Keratinocyte (primary cell): ENCODE data around the gene SLC2A11. TPM values are rescaled to one million over a fixed set of nuclear protein-coding genes. Genes with fewer than 3 reads are reported as not detected.

Source experiments
- DNase-seq: peaks from one replicate; pipeline ENCODE4 v3.0.0-alpha.2; 2011; ENCODE audit warnings: low read depth, missing footprints, low spot score
- FAIRE-seq: peaks from 2 replicates; lab custom pipeline; 2011; peaks lifted over from hg19 to GRCh38; lab: Jason Lieb, UNC
- H2AFZ ChIP-seq: 2 replicates; pipeline ENCODE4 v1.6.0; 2012; ENCODE audit warnings: low read length, control low read depth, inconsistent platforms; ENCODE audit not compliant: control insufficient read depth
- H3K27ac ChIP-seq: 2 replicates; pipeline ENCODE4 v1.5.1; 2011; ENCODE audit warnings: low read length; ENCODE audit not compliant: control insufficient read depth, insufficient read depth
- H3K27me3 ChIP-seq: 3 replicates; pipeline ENCODE4 v1.6.0; 2011; ENCODE audit warnings: low read length; ENCODE audit not compliant: control insufficient read depth, insufficient read depth; ENCODE audit errors: extremely low read depth
- H3K36me3 ChIP-seq, 2 experiments: 2 replicates in 1 of 2; 3 replicates in 1 of 2; pipeline ENCODE4 v1.5.1; 2011; ENCODE audit warnings: low read length in 2 of 2, mild to moderate bottlenecking in 1 of 2; ENCODE audit not compliant: control insufficient read depth in 2 of 2, insufficient read depth in 2 of 2; ENCODE audit errors: extremely low read depth in 1 of 2
- H3K4me1 ChIP-seq: 3 replicates; pipeline ENCODE4 v1.5.1; 2011; ENCODE audit warnings: low read length; ENCODE audit not compliant: control insufficient read depth, insufficient read depth; ENCODE audit errors: extremely low read depth
- H3K4me2 ChIP-seq: 3 replicates; pipeline ENCODE4 v1.6.0; 2011; ENCODE audit warnings: low read depth, low read length; ENCODE audit not compliant: control insufficient read depth, insufficient read depth; ENCODE audit errors: extremely low read depth
- H3K4me3 ChIP-seq, 3 experiments: fragments of 200-600 bp in 1 of 3; sonication (generic) in 1 of 3; 2 replicates in 2 of 3; 3 replicates in 1 of 3; pipeline ENCODE4 v1.5.1; 2011 to 2016; ENCODE audit warnings: low read length in 3 of 3, mild to moderate bottlenecking in 3 of 3, control low read depth in 2 of 3, inconsistent platforms in 1 of 3, low read depth in 1 of 3, mixed read lengths in 1 of 3, mixed run types in 1 of 3, moderate library complexity in 1 of 3; ENCODE audit not compliant: control insufficient read depth in 2 of 3, insufficient read depth in 2 of 3; ENCODE audit errors: extremely low read depth in 1 of 3
- H3K79me2 ChIP-seq: 2 replicates; pipeline ENCODE4 v1.6.0; 2012; ENCODE audit warnings: low read length; ENCODE audit not compliant: control insufficient read depth, insufficient read depth
- H3K9ac ChIP-seq: 3 replicates; pipeline ENCODE4 v1.6.0; 2011; ENCODE audit warnings: low read length; ENCODE audit not compliant: control insufficient read depth, insufficient read depth; ENCODE audit errors: extremely low read depth
- H3K9me1 ChIP-seq: 3 replicates; pipeline ENCODE4 v1.6.0; 2011; ENCODE audit warnings: low read length; ENCODE audit not compliant: control insufficient read depth, insufficient read depth; ENCODE audit errors: extremely low read depth
- H3K9me3 ChIP-seq: 2 replicates; pipeline ENCODE4 v1.5.1; 2012; ENCODE audit warnings: low read depth, low read length; ENCODE audit not compliant: control insufficient read depth
- H4K20me1 ChIP-seq: 3 replicates; pipeline ENCODE4 v1.6.0; 2011; ENCODE audit warnings: low read length; ENCODE audit not compliant: control insufficient read depth, insufficient read depth; ENCODE audit errors: extremely low read depth
- CTCF ChIP-seq, 3 experiments: IDR thresholded peaks in 1 of 3; conservative IDR thresholded peaks in 1 of 3; optimal IDR thresholded peaks in 1 of 3; 2 replicates in 2 of 3; 3 replicates in 1 of 3; pipeline versions ENCODE3 to v1.5.1; 2011; ENCODE audit warnings: low read length in 3 of 3, mild to moderate bottlenecking in 3 of 3, moderate library complexity in 2 of 3, control low read depth in 1 of 3, inconsistent platforms in 1 of 3; ENCODE audit not compliant: insufficient read depth in 2 of 3; ENCODE audit errors: extremely low read depth in 1 of 3
- EZH2 ChIP-seq: IDR thresholded peaks from one replicate; pipeline ENCODE4 v1.6.1; 2012; ENCODE audit warnings: inconsistent platforms, mild to moderate bottlenecking, low read length, moderate library complexity
- dilution Hi-C: fragments of 300-500 bp; cut with MboI; formaldehyde crosslinking; loops from one replicate; pipeline ENCODE4 v1.7.0; 2020; ENCODE audit warnings: low sequenced_read_pairs; ENCODE audit not compliant: extremely low pct_ligation_motif_present
- polyA plus RNA-seq, 5 experiments: library from polyadenylated mRNA; depleted of rRNA in 3 of 5; stranded (reverse) in 3 of 5; stranded (forward) in 1 of 5; unstranded in 1 of 5; fragments of >200 nt; gene quantifications; 1 replicate in 1 of 5; 2 replicates in 3 of 5; 3 replicates in 1 of 5; pipeline versions ENCODE4 v1.2.1 to v1.2.3, GENCODE V29; 2011 to 2012; ENCODE audit warnings: missing spikeins in 2 of 5, low read depth in 1 of 5, low replicate concordance in 1 of 5

SLC2A11 gene
- polyA plus RNA-seq, 1 donor (not counting 4 experiments of a cell fraction or from before 2014, with no cell fraction given), result 6.0 TPM

- dilution Hi-C loops, result no loop called here
- TF ChIP-seq EZH2 (no peak), CTCF (optimal IDR thresholded peaks at IDR 0.05 in 1 of 3, IDR thresholded peaks at IDR 0.05 in 1 of 3, conservative IDR thresholded peaks at IDR 0.05 in 1 of 3; ENCODE audit: extremely low read depth in 1 of 3, insufficient read depth in 2 of 3, low read length in 3 of 3) (no peak)
Observed at GRCh38 chr22:23874871-23875270, 17.2 kb downstream of the SLC2A11 start.

GRCh38 chr22:23875801-23876200, 18.1 kb downstream of the SLC2A11 start:
- Histone ChIP-seq H3K79me2 (no peaks in the 10 kb centered on the region), H3K4me2 (no peak overlapping the region), H3K27me3 (no peaks in the 10 kb centered on the region), H3K27ac (no peak overlapping the region), H4K20me1 (no peaks in the 10 kb centered on the region), H3K36me3 (peaks cover 0 to 1% of the 10 kb centered on the region in 2 experiments), H3K9me3 (no peaks in the 10 kb centered on the region), H3K9me1 (no peaks in the 10 kb centered on the region), H3K4me1 (no peaks in the 10 kb centered on the region), H2AFZ (no peak overlapping the region), H3K4me3 (no peak overlapping the region), H3K9ac (no peak overlapping the region)
- DNase-seq (no peak), FAIRE-seq (no peak)
- dilution Hi-C loops, result no loop called here
- TF ChIP-seq CTCF (optimal IDR thresholded peaks at IDR 0.05 in 1 of 3, IDR thresholded peaks at IDR 0.05 in 1 of 3, conservative IDR thresholded peaks at IDR 0.05 in 1 of 3; ENCODE audit: extremely low read depth in 1 of 3, insufficient read depth in 2 of 3, low read length in 3 of 3) (no peak), EZH2 (no peak)

More at GRCh38 chr22:23874871-23875270, 17.2 kb downstream of the SLC2A11 start:
- H3K79me2 ChIP-seq, result no peaks in the 10 kb centered on the region
- FAIRE-seq, result no peak
- H3K9me3 ChIP-seq, result no peaks in the 10 kb centered on the region
- peaks cover 0 to 1% of the 10 kb centered on the region in 2 experiments for H3K36me3 ChIP-seq
- no peak overlapping the region for H3K9ac ChIP-seq
- H3K9me1 ChIP-seq, result no peaks in the 10 kb centered on the region
- H3K27me3 ChIP-seq, result no peaks in the 10 kb centered on the region
- no peak overlapping the region for H3K4me3 ChIP-seq
- no peak overlapping the region for H3K4me2 ChIP-seq
- H3K4me1 ChIP-seq, result no peaks in the 10 kb centered on the region
- no peak for DNase-seq
- H2AFZ ChIP-seq, result no peak overlapping the region
- no peaks in the 10 kb centered on the region for H4K20me1 ChIP-seq
- no peak overlapping the region for H3K27ac ChIP-seq
